SK-N-SH (cell line): ENCODE measurements around the gene MBD6. TPM values are rescaled to one million over a fixed set of nuclear protein-coding genes. Genes with fewer than 3 reads are reported as not detected.

Experiments
- CTCF ChIA-PET: fragments of 300-600, 350-600 bp; formaldehyde crosslinking; extraction: SDS; loops from one replicate; lab custom pipeline; 2021; lab: Yijun Ruan, JAX
- POLR2A ChIA-PET: fragments of 350-600 bp; sonication (Branson Sonifier 250); formaldehyde crosslinking; extraction: SDS; loops from one replicate; lab custom pipeline; 2020; ENCODE audit warnings: antibody characterized with exemption, inconsistent platforms; lab: Yijun Ruan, JAX
- DNase-seq: peaks from one replicate; pipeline ENCODE4 v3.0.0; 2012
- H2AFZ ChIP-seq: fragments of 200-600 bp; sonication (generic); 2 replicates; pipeline ENCODE4 v1.8.1; 2016; ENCODE audit warnings: antibody characterized with exemption, mild to moderate bottlenecking, low read depth
- H3F3A ChIP-seq: fragments of 200-600 bp; sonication (generic); replicated peaks from 2 replicates; pipeline ENCODE3; 2016; ENCODE audit warnings: antibody characterized with exemption, mild to moderate bottlenecking; ENCODE audit not compliant: insufficient read depth
- H3K27ac ChIP-seq, 2 experiments: fragments of 200-500 bp in 1 of 2; fragments of 200-600 bp in 1 of 2; sonication (Bioruptor generic) in 1 of 2; sonication (generic), shearing (Covaris generic) in 1 of 2; 2 replicates each; pipeline versions ENCODE4 v1.5.1 to v1.6.1; 2014 to 2016; ENCODE audit warnings: low read depth in 2 of 2, inconsistent platforms in 1 of 2, low read length in 1 of 2, mild to moderate bottlenecking in 1 of 2, mixed read lengths in 1 of 2
- H3K27me3 ChIP-seq: fragments of 200-600 bp; sonication (generic), shearing (Covaris generic); 2 replicates; pipeline ENCODE4 v1.6.1; 2016; ENCODE audit warnings: mixed run types; ENCODE audit not compliant: insufficient read depth
- H3K36me3 ChIP-seq, 2 experiments: fragments of 200-500 bp in 1 of 2; fragments of 200-600 bp in 1 of 2; sonication (Bioruptor generic) in 1 of 2; sonication (generic) in 1 of 2; replicated peaks in 1 of 2; 2 replicates each; pipeline versions ENCODE3 to v1.5.1; 2014 to 2016; ENCODE audit warnings: low read length in 1 of 2, mild to moderate bottlenecking in 1 of 2; ENCODE audit not compliant: insufficient read depth in 2 of 2, control insufficient read depth in 1 of 2
- H3K4me1 ChIP-seq, 2 experiments: fragments of 200-500 bp in 1 of 2; fragments of 200-600 bp in 1 of 2; sonication (Bioruptor generic) in 1 of 2; sonication (generic), shearing (Covaris generic) in 1 of 2; 2 replicates each; pipeline versions ENCODE4 v1.5.1 to v1.6.1; 2014 to 2016; ENCODE audit warnings: low read depth in 1 of 2, low read length in 1 of 2, mixed run types in 1 of 2; ENCODE audit not compliant: insufficient read depth in 2 of 2, control insufficient read depth in 1 of 2
- H3K4me2 ChIP-seq: fragments of 200-600 bp; sonication (generic), shearing (Covaris generic); 2 replicates; pipeline ENCODE4 v1.6.1; 2017; ENCODE audit warnings: mixed run types
- H3K4me3 ChIP-seq, 2 experiments: fragments of 200-500 bp in 1 of 2; fragments of 200-600 bp in 1 of 2; sonication (Bioruptor generic) in 1 of 2; sonication (generic), shearing (Covaris generic) in 1 of 2; 2 replicates each; pipeline versions ENCODE4 v1.5.1 to v1.8.1; 2014 to 2016; ENCODE audit warnings: low read depth in 2 of 2, inconsistent platforms in 1 of 2, low read length in 1 of 2, mild to moderate bottlenecking in 1 of 2, mixed read lengths in 1 of 2, moderate library complexity in 1 of 2
- H3K79me2 ChIP-seq: fragments of 200-600 bp; sonication (generic); 2 replicates; pipeline ENCODE4 v1.8.1; 2017; ENCODE audit warnings: mild to moderate bottlenecking; ENCODE audit not compliant: insufficient read depth
- H3K9ac ChIP-seq: fragments of 200-600 bp; sonication (generic); 2 replicates; pipeline ENCODE4 v1.6.1; 2017; ENCODE audit warnings: mixed run types
- H3K9me2 ChIP-seq: fragments of 200-600 bp; sonication (generic); 2 replicates; pipeline ENCODE4 v1.6.1; 2017; ENCODE audit warnings: mixed run types
- H3K9me3 ChIP-seq: fragments of 200-600 bp; sonication (generic); 2 replicates; pipeline ENCODE4 v1.6.1; 2017; ENCODE audit warnings: mixed run types, mild to moderate bottlenecking, moderate library complexity
- H4K20me1 ChIP-seq: fragments of 200-600 bp; sonication (generic); 2 replicates; pipeline ENCODE4 v1.6.1; 2017; ENCODE audit warnings: mild to moderate bottlenecking, mixed run types; ENCODE audit not compliant: insufficient read depth
- CHD2 ChIP-seq: fragments of 150-350 bp; IDR thresholded peaks from 2 replicates; pipeline ENCODE4 v1.6.1; 2018; ENCODE audit warnings: low read length; ENCODE audit not compliant: partially characterized antibody
- CTCF ChIP-seq: fragments of 200-600 bp; sonication (generic); IDR thresholded peaks from 2 replicates; pipeline ENCODE4 v1.6.1; 2017; ENCODE audit warnings: antibody characterized with exemption, mild to moderate bottlenecking, moderate library complexity
- ELF1 ChIP-seq: IDR thresholded peaks from 2 replicates; pipeline ENCODE4 v1.4.0; 2012
- FOSL2 ChIP-seq: IDR thresholded peaks from 2 replicates; pipeline ENCODE4 v1.4.0; 2012; ENCODE audit warnings: low read depth, mild to moderate bottlenecking, moderate library complexity, borderline replicate concordance
- FOXM1 ChIP-seq: IDR thresholded peaks from 2 replicates; pipeline ENCODE4 v1.4.0; 2012; ENCODE audit warnings: low read depth, mild to moderate bottlenecking
- GABPA ChIP-seq: IDR thresholded peaks from 2 replicates; pipeline ENCODE4 v1.4.0; 2012; ENCODE audit warnings: low read depth, mild to moderate bottlenecking
- IRF3 ChIP-seq: fragments of 150-350 bp; IDR thresholded peaks from 2 replicates; pipeline ENCODE4 v1.6.1; 2016; ENCODE audit warnings: mild to moderate bottlenecking, low read depth, low read length
- MAX ChIP-seq: IDR thresholded peaks from 2 replicates; pipeline ENCODE4 v1.4.0; 2012; ENCODE audit warnings: low read depth
- MXI1 ChIP-seq: IDR thresholded peaks from 2 replicates; pipeline ENCODE4 v1.6.1; 2012; ENCODE audit warnings: mild to moderate bottlenecking, low read depth, low read length, improper control_type of control experiment
- PBX3 ChIP-seq: IDR thresholded peaks from 2 replicates; pipeline ENCODE4; 2012
- POLR2AphosphoS5 ChIP-seq: IDR thresholded peaks from 2 replicates; pipeline ENCODE4 v1.6.1; 2012; ENCODE audit warnings: low read depth, low read length
- RFX5 ChIP-seq: IDR thresholded peaks from 2 replicates; pipeline ENCODE4 v1.6.1; 2012; ENCODE audit warnings: mild to moderate bottlenecking, improper control_type of control experiment, low read length
- SIN3A ChIP-seq: IDR thresholded peaks from 2 replicates; pipeline ENCODE4 v1.6.1; 2012; ENCODE audit warnings: low read depth, mild to moderate bottlenecking, low read length, moderate library complexity, borderline replicate concordance
- SMC3 ChIP-seq: IDR thresholded peaks from 2 replicates; pipeline ENCODE4 v1.6.1; 2012; ENCODE audit warnings: low read depth, low read length, improper control_type of control experiment
- TAF1 ChIP-seq: IDR thresholded peaks from 2 replicates; pipeline ENCODE4 v1.6.1; 2012; ENCODE audit warnings: low read depth, mild to moderate bottlenecking, low read length, moderate library complexity, borderline replicate concordance
- TCF12 ChIP-seq: IDR thresholded peaks from 2 replicates; pipeline ENCODE4 v1.4.0; 2012
- TEAD4 ChIP-seq: IDR thresholded peaks from 2 replicates; pipeline ENCODE4 v1.4.0; 2012; ENCODE audit warnings: mild to moderate bottlenecking, borderline replicate concordance; ENCODE audit not compliant: insufficient read depth
- USF2 ChIP-seq: fragments of 150-350 bp; IDR thresholded peaks from 2 replicates; pipeline ENCODE4 v1.6.1; 2017; ENCODE audit warnings: antibody characterized with exemption, low read length, low read depth, borderline replicate concordance
- WGBS: methylation state at CpG from one replicate; pipeline ENCODE4 v1.1.6; 2017; ENCODE audit warnings: low lambda C conversion rate; 5-methylcytosine and 5-hydroxymethylcytosine counted together
- polyA plus RNA-seq, 3 experiments: library from polyadenylated mRNA; depleted of rRNA; stranded (reverse); fragments of >200 nt; gene quantifications; 2 replicates each; pipeline ENCODE4 v1.2.3, GENCODE V29; 2012

The MBD6 gene
- polyA plus RNA-seq, 1 of the 3 experiments (the other 2 are of a cell fraction) = 8.6 TPM

- WGBS = 93% methylated on average over 27 of the region's 27 CpGs
- H3K9me2 ChIP-seq = no peaks in the 10 kb centered on the region
- peaks cover 6 to 9% of the 10 kb centered on the region in 2 experiments; a peak in 3 of 4 replicates for H3K4me1 ChIP-seq
- H3F3A ChIP-seq = peaks cover 8% of the 10 kb centered on the region
- ChIA-PET CTCF (interaction anchor here (0.9 to 6.1 kb wide), 6 partner anchors 13 to 245 kb away, joined by 3 to 28 read pairs (median 6); partner anchors contain the start of gene GLI1), POLR2A (interaction anchor here (0.7 to 2.1 kb wide), 3 partner anchors 31 to 359 kb away, joined by 3 to 5 read pairs (median 5); partner anchors contain the start of genes DDIT3 and LRP1)
- no peak for DNase-seq
- 0 out of 2 replicates have a peak, but pooled peaks cover 4% of the 10 kb centered on the region for H4K20me1 ChIP-seq
- H3K9ac ChIP-seq = no peak overlapping the region
- no peaks in the 10 kb centered on the region for H3K27me3 ChIP-seq
- no peaks in the 10 kb centered on the region for H3K9me3 ChIP-seq
- H3K36me3 ChIP-seq = peaks cover 29 to 35% of the 10 kb centered on the region in 2 experiments
- H2AFZ ChIP-seq = peak overlapping the region; percentile 95
- peaks cover 33% of the 10 kb centered on the region for H3K79me2 ChIP-seq
- TF ChIP-seq TEAD4 = no peak
- no peak for TF ChIP-seq TCF12
- TF ChIP-seq POLR2AphosphoS5 = no peak
- TF ChIP-seq TAF1 = no peak
- no peak for TF ChIP-seq SMC3
- TF ChIP-seq FOSL2 = no peak
- H3K27ac ChIP-seq = no peak overlapping the region
- H3K4me2 ChIP-seq = peak overlapping the region; percentile 90
- peak overlapping the region in 1 of 2 experiments; percentile 100; a peak in 1 of 4 replicates for H3K4me3 ChIP-seq
Observed at GRCh38 chr12:57487055-57487596, 35.5 kb upstream of the MBD6 start.

- POLR2A ChIA-PET = interaction anchor here (0.6 to 2.1 kb wide), 7 partner anchors 10 to 1528 kb away, joined by 3 to 7 read pairs (median 5); partner anchors contain the start of genes DDIT3 and LRP1
- CTCF ChIA-PET = interaction anchor here (0.9 to 6.1 kb wide), 7 partner anchors 14 to 245 kb away, joined by 3 to 28 read pairs (median 5); partner anchors contain the start of gene GLI1
- Histone ChIP-seq H3K27ac (peak within 1 kb of the TSS; percentile 73 to 74), H3K4me1 (peaks cover 6 to 9% of the 10 kb centered on the region in 2 experiments; a peak in 3 of 4 replicates), H3K36me3 (peaks cover 30 to 42% of the 10 kb centered on the region in 2 experiments), H3K27me3 (no peaks in the 10 kb centered on the region), H3F3A (peaks cover 10% of the 10 kb centered on the region), H3K4me2 (peak within 1 kb of the TSS; percentile 90), H2AFZ (peak within 1 kb of the TSS; percentile 95), H4K20me1 (0 out of 2 replicates have a peak, but pooled peaks cover 4% of the 10 kb centered on the region), H3K9ac (peak within 1 kb of the TSS; percentile 94), H3K79me2 (peaks cover 38% of the 10 kb centered on the region), H3K9me2 (no peaks in the 10 kb centered on the region), H3K4me3 (peak within 1 kb of the TSS; percentile 77 to 100), H3K9me3 (no peaks in the 10 kb centered on the region)
- peak; percentile 92 for DNase-seq
- WGBS = 18% methylated on average over 33 of the region's 47 CpGs
- no peak for TF ChIP-seq FOXM1
- peak; percentile 69 for TF ChIP-seq MXI1
- TF ChIP-seq CTCF = peak; percentile 32
- peak; percentile 95 for TF ChIP-seq GABPA
- peak; percentile 83 for TF ChIP-seq ELF1
- peak; percentile 95 for TF ChIP-seq CHD2
- peak; percentile 9; the same call in 1 of the 2 replicates for TF ChIP-seq TCF12
- no peak for TF ChIP-seq USF2
- peak; percentile 14; the same call in 1 of the 2 replicates for TF ChIP-seq PBX3
- TF ChIP-seq MAX = peak; percentile 96
- TF ChIP-seq SIN3A = peak; percentile 87; the same call in 1 of the 2 replicates
- TF ChIP-seq TAF1 = peak; percentile 76; the same call in 1 of the 2 replicates
- TF ChIP-seq IRF3 = no peak
- 0 out of 2 replicates have a peak, but pooled peaks have one; percentile 30 for TF ChIP-seq RFX5
Observed at GRCh38 chr12:57487597-57488401, 34.8 kb upstream of the MBD6 start, which contains the start of gene MARS1. MARS1 (plus strand) TSS chr12:57488068; CDS start chr12:57488091, 23 bp downstream.
